Osteocyte (in vitro differentiated cells): ENCODE results near the gene HCN2. TPM values are rescaled to one million over a fixed set of nuclear protein-coding genes. Genes with fewer than 3 reads are reported as not detected.

ENCODE experiments used
- DNase-seq: peaks from one replicate; pipeline ENCODE4 v3.0.0; 2021; ENCODE audit warnings: mixed read lengths; ENCODE audit not compliant: unreplicated experiment; ENCODE audit errors: extremely low spot score
- H3K27ac Mint-ChIP-seq: one replicate; pipeline ENCODE4 v1.8.0; 2021; ENCODE audit warnings: mild to moderate bottlenecking, mixed read lengths; ENCODE audit not compliant: unreplicated experiment
- H3K27me3 Mint-ChIP-seq: one replicate; pipeline ENCODE4 v1.8.0; 2021; ENCODE audit warnings: mixed read lengths; ENCODE audit not compliant: unreplicated experiment
- H3K36me3 Mint-ChIP-seq: one replicate; pipeline ENCODE4 v1.8.0; 2021; ENCODE audit warnings: mixed read lengths; ENCODE audit not compliant: unreplicated experiment
- H3K4me1 Mint-ChIP-seq: one replicate; pipeline ENCODE4 v1.8.0; 2021; ENCODE audit warnings: mixed read lengths; ENCODE audit not compliant: unreplicated experiment
- H3K4me3 Mint-ChIP-seq: one replicate; pipeline ENCODE4 v1.8.0; 2021; ENCODE audit warnings: mild to moderate bottlenecking, moderate library complexity, mixed read lengths; ENCODE audit not compliant: unreplicated experiment
- H3K9me3 Mint-ChIP-seq: one replicate; pipeline ENCODE4 v1.8.0; 2021; ENCODE audit warnings: mixed read lengths; ENCODE audit not compliant: unreplicated experiment
- total RNA-seq: library from RNA; stranded (reverse); gene quantifications from 2 replicates; pipeline ENCODE4 v1.2.1, GENCODE V29; 2021
- TF ChIP-seq, protein P1 (sequence below): fragments of 200-600 bp; sonication (generic); IDR thresholded peaks from 2 replicates; pipeline ENCODE4 v1.5.0; 2021; ENCODE audit warnings: antibody characterized with exemption, mild to moderate bottlenecking, moderate library complexity

HCN2 gene
- total RNA-seq, 1 donor from 2014 or later: 28.3 TPM

DNA sequence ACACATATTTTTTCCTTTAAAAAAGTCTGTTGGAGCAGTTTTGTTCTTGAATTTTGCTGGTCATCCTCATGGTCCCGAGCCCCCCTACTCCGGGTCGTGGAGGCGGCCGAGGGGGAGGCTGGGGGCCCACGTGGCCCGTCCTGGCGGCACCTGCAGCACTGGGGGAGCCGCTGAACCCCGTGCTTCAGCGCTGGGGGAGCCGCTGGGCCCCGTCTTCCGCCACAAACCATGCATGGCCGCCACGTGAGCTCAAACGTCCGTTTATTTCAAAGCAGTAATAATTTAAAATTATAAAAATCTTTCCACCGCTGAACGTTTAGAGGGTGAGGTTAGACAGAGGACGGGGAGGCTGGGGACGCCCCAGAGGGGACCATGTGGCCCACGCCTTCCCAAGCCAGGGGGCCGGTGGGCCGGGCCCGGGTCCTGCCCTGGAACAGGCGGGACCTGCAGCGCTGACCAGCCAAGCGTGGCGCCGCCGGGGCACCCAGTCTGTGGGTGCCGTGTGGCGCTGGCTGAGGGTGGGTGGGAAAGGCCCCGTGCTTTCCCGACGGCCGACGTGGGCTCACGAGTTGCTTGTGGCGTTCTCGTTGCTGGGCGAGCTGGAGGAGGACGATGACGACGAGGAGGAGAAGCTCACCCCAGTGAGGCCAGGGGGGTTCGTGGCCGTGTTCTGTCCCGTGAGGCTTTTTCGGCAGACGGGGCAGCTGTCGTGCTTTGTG, 58.0 kb downstream of the HCN2 start:
- Mint-ChIP-seq H3K4me1 (peaks cover 2% of the 10 kb centered on the region), H3K27ac (no peak overlapping the region), H3K36me3 (peaks cover 10% of the 10 kb centered on the region), H3K27me3 (no peaks in the 10 kb centered on the region), H3K9me3 (no peaks in the 10 kb centered on the region), H3K4me3 (no peak overlapping the region)
- TF ChIP-seq, protein P1, sequence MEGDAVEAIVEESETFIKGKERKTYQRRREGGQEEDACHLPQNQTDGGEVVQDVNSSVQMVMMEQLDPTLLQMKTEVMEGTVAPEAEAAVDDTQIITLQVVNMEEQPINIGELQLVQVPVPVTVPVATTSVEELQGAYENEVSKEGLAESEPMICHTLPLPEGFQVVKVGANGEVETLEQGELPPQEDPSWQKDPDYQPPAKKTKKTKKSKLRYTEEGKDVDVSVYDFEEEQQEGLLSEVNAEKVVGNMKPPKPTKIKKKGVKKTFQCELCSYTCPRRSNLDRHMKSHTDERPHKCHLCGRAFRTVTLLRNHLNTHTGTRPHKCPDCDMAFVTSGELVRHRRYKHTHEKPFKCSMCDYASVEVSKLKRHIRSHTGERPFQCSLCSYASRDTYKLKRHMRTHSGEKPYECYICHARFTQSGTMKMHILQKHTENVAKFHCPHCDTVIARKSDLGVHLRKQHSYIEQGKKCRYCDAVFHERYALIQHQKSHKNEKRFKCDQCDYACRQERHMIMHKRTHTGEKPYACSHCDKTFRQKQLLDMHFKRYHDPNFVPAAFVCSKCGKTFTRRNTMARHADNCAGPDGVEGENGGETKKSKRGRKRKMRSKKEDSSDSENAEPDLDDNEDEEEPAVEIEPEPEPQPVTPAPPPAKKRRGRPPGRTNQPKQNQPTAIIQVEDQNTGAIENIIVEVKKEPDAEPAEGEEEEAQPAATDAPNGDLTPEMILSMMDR: no peak
- DNase-seq: no peak

DNA sequence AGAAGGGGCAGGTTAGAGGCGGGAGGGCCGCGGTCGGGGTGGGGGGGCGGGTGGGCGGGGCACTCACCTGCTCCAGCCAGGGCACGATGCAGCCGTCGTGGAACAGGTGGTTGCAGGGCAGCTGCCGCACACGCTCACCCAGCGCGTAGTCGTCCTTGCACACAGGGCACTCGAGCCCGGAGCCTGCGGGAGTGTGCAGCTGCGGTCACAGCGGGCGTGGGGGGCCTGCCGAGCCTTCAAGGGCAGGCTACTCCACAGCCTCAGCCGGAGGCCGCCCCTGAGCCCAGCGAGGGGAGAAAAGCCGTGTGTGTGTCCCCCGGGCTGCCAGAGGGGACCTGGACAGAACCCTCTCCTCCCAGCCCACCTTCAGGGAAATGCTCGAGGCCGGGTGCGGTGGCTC, 58.6 kb downstream of the HCN2 start:
- H3K4me1 Mint-ChIP-seq: peaks cover 2% of the 10 kb centered on the region
- no peak overlapping the region for H3K27ac Mint-ChIP-seq
- no peak for DNase-seq
- H3K27me3 Mint-ChIP-seq: no peaks in the 10 kb centered on the region
- peaks cover 10% of the 10 kb centered on the region for H3K36me3 Mint-ChIP-seq
- no peak overlapping the region for H3K4me3 Mint-ChIP-seq
- TF ChIP-seq, protein P1: no peak
- no peaks in the 10 kb centered on the region for H3K9me3 Mint-ChIP-seq

DNA sequence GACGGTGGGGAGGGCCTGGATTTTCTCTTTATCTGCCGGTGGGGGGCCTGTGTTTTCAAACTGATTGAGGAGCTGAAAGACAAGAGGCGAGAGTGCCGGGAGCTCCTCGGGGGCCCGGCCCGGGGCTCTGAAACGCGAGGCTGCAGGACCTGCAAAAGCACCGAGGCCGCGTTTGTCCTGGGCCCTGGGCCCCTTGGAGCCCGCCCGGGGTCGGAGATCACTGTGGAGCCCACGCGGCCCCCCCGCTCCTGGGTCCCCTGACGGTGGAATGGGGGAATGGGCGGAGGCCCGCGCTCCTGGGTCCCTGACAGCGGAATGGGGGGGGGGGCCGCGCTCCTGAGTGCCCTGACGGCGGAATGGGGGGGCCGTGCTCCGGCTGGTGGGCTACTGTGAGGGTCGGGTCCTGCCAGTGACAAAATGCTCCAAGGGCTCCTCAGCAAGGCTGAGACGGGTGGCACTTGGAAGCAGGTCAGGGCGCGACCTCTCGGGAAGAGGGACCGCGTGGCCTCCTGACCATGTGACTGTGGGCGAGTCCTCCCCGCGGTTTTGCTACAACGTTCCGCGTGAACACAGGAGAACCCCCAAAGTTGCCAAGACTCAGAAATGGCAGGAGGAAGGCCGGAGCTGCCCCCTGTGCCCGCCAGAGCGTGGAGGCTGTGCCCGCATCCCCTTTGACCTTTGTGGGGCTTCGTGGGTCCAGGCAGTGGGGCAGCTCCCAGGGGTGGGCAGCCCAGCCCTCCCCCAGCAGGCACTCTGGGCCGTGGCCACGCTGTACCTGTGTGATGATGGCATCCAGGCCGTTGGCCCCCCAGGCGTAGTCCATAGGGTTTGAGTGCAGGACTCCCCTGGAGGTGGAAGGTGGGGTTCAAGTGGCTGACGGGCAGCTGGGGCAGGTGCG, 59.5 kb downstream of the HCN2 start:
- Mint-ChIP-seq H3K36me3 (peaks cover 10% of the 10 kb centered on the region), H3K9me3 (no peaks in the 10 kb centered on the region), H3K4me3 (no peak overlapping the region), H3K27ac (no peak overlapping the region), H3K4me1 (peaks cover 2% of the 10 kb centered on the region), H3K27me3 (no peaks in the 10 kb centered on the region)
- TF ChIP-seq, protein P1: no peak
- no peak for DNase-seq

DNA sequence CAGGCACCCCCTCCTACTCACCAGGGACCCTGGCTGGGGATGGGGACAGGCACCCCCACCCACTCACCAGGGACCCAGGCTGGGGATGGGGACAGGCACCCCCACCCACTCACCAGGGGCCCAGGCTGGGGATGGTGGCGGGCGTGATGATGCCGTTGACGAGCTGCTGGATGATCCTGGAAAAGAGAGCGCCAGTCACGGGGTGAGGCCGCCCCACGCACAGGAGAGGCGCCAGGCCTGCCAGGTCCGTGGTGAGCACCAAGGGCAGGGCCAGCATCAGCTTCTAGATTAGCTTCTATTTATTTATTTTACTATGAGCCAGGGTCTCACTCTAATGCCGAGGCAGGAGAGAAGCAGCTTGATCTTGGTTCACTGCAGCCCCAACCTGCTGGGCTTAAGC, 60.4 kb downstream of the HCN2 start:
- no peak for DNase-seq
- Mint-ChIP-seq H3K9me3 (no peaks in the 10 kb centered on the region), H3K27ac (no peak overlapping the region), H3K4me3 (no peak overlapping the region), H3K27me3 (no peaks in the 10 kb centered on the region), H3K36me3 (peaks cover 8% of the 10 kb centered on the region), H3K4me1 (no peaks in the 10 kb centered on the region)
- TF ChIP-seq, protein P1: no peak
